ENCODE measurements around the gene CES4A.
A peak's percentile ranks its signal among the peaks of the same experiment; 100 is the strongest.
"Not testable (repeated sequence)": the region's sequence is repeated elsewhere in the genome, so short reads cannot be mapped to it uniquely, and the experiment has no call there.

CES4A gene

DNA sequence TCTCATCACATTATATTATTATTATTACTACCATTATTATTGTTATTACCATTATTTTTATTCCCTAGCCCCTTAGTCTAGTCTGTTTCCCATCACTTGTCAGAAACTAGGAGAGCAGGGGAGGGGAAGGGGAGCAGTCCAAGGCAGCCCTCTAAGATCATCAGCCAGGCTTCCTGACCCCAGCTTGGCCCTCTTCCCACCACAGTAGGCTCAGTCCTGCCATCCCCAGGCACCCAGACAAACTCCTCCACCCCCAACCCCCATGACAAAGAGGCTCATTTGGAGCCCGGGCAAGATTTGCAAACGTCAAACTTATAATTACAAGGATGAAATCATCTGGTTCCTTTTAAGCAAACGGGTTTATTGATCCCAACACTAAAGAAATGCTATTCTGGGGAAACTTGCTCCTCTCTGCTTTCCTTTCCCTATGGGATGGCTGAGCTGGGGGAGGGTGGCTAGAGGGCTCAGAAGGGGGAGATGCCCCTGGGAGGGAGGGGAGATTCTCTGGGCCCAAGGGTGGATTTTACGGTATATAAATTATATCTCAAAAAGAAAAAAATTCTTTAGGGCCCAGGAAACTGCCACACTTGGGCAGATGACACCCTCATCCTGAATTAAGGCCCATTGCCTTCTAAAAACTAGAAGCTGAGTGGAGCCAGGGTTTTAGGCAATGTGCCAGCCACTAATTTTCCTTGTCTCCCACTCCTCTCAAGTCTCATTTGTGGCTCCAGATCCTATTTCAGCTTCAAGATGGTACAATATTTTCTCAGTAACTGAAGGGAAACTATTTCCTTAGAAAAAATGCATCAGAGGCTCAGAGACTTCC is 36.2 kb downstream of the CES4A start:
- no peak for DNase-seq

DNA sequence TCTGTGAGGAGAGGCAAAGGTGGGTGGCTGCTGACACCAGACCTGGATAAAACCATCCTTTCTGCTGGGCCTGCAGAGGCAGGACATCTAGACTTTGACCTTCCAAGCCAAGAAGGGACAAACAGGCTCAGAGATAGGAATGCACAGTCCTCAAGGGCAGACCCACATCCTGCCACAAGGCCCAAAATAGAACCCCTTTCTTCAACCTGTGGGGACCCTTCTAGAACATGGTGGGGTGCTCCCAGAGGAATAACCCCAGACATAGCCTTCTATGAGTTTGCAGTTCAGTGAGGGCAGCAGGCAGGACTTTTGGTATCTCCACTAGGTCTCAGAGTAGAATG is 36.8 kb downstream of the CES4A start:
- no peak for DNase-seq

DNA sequence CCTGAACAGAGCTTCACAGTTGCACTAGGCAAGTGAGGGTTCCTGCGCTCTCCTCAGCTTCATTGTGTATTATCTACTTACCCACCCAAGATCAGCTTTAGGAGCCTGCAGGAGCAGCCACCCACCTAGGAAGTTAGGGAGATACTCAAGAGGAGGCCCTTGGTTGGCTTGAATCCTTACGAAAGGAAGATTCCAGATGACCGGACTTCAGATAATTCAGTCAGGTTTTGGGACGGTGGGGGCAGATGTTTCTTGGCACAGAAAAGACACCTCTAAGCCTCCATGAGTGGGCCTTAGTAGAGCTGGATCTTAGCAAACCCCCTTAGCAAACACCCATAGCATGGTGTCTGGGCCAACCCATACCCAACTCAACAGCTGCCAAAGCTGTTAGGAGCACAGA is 38.2 kb downstream of the CES4A start:
- DNase-seq, result no peak

DNA sequence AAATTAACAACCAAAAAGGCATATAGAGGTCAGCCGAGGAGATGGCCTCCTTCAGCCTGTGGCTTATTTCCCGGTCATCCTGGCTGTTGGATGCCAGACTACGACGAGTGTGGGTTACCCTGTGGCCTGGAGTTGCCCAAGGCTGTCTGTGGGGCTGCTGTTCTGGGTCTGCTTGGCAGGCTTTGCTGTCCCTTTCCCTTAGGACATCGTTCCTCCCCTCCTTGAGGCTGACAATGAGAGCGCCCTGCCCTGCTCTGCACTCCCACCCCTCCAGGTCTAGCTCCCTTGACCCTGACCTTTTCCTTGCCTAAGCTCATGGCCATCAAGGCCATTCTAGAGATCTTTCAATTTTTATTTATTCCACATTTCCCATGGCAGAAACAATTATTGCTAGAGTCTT is 38.7 kb downstream of the CES4A start:
- DNase-seq, result no peak

DNA sequence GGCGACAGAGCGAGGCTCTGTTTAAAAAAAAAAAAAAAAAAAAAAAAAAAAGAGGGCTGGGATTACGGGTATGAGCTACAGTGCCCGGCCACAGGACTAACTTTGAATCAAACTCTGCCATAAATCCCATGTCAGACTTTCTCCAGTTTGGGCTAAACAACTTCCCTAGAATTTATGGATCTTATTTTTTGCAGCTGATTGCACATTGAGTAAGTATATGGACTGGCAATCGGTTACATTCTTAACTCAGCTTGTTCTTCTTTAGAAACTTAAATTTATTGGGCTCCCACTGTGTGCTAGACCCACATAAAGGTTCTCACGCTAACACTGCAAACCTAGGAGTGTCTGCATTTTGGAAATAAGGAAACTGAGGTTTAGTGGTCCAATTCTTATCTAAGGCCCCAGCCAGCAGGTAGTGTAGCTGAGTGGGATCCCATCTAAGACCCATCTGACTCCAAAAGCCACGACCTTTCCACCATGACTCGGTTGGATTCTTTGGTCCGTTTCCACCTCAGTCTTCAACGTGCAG is 39.8 kb downstream of the CES4A start:
- DNase-seq, result no peak

DNA sequence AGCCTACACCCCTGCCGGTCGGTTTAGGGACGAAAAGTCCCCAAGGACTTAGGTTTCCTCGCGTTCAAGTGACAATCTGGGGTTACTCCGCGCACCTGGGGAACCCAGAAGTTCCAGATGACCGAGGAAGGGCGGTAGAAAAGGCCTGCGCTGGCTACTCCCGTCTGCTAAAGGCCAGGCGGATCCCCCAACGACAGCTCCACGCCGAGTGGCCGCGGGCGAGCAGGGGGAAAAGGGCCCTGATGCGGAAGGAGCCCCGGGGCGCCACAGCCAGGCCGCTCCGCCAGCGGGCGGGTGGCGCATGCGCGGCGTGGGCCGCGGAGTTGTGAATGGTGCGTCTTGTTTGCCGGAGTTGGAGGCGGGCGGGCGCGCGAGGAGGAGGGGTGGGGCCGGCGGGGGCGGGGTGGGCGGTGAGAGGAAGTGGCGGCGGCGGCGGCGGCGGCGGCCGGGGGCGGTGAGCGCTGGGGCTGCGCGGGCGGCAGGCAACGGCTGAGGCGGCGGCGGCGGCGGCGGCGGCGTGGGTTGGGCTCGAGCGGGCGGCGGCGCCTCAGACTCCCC is 40.4 kb downstream of the CES4A start, which contains the start of gene CBFB:
CBFB (plus strand) TSS at position 454 of the 558 bp plus-strand sequence. CDS start 259 bp downstream, outside the sequence.
- peak; percentile 78 to 88 for DNase-seq

DNA sequence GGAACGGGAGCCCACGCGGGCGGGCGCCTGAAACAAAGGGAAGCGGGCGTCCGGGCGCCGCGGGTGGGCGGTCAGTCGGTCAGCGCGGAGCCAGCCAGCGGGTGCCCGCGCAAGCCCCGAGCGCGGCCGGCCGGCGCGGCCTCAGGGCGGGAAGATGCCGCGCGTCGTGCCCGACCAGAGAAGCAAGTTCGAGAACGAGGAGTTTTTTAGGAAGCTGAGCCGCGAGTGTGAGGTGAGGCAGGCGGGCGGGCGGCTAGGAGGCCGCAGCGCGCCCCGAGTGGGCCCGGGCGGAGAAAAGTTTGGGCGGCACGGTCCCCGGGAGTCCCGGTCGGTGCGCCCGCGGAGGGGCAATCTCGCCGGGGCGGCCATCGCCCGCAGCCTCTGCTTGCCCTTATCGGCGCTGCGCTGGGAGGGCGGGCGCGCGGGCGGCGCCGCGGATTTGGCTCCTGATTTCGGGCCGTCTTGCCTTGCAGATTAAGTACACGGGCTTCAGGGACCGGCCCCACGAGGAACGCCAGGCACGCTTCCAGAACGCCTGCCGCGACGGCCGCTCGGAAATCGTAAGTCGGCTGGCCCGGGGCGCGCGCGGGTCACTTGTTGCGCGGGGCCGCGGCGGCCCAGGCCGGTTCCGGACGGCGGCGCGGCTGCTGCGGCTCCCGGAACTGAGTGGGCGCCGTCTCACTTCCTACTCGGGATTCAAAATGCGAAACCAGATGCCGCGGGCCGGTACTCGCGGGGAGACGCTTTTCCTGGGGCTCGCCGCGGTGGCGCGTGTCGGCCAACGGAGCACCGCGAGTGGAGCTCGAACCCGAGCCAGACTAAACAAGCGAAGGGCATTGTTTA is 41.1 kb downstream of the CES4A start:
- DNase-seq, result peak; percentile 59 to 61

DNA sequence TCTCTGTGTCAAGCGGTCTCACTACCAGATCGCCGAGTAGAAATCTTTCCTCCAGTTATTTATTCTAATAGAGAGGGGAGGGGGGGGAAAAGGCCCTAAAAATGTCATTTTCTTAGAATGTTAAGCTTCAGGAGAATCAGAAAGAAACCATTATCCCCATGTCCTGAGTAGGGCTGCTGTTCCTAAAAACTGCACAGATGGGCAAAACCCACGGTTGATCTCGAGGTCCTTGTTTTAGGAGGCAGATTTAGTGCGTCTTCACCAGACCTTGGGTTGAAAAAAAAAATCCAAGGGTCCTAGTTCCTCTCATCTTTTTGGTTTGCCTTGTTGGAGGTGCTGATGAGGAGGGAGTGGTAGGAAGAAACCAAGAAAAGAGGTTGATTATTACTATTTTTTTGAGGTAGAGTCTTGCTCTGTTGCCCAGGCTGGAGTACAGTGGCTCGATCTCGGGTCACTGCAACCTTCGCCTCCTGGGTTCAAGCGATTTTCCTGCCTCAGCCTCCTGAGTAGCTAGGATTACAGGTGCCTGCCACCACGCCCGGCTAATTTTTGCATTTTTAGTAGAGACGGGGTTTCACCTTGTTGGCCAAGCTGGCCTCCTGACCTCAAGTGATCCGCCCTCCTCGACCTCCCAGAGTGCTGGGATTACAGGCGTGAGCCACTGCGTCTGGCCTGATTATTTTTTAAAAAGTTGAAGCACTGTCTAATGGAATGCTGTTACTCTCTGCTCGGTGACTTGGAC is 42.0 kb downstream of the CES4A start:
- peak in 1 of 2 donors; percentile 20 for DNase-seq

DNA sequence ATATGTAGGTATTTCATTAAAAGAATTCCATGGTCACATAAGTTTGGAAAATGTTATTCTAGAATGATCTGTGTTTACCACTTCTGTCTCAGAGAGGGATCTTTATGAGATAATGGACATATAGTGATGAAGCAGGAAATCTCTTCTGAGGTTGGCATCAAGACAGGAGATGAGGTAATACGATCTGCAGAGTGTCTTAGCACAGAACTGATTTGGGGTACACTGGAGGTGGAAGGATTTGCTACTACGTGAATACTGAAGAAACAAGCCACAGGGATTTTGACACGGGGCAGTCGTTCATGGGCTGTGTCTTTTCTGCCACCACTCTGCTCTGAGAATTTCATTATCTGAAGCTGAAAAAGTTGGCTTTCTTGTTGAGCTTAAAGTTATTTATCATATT is 46.1 kb downstream of the CES4A start:
- no peak for DNase-seq

DNA sequence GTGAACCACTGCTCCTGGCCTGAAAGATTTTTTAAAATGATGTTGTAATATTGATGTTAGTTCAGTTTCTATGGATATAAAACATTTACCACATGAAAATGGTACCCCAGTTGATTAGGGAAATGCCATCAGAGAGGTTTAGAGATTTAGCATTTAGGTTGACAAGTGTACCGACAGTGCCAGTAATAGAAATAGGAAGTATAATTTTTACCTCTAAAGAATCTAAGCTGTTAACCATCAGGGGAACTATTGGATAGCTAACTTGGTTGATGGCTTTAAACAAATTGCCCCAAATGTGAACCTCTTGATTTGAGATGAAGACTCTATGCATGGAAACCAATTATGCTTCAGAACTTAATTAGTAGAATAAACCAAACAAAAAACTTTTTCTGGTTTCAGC is 47.0 kb downstream of the CES4A start:
- no peak for DNase-seq

DNA sequence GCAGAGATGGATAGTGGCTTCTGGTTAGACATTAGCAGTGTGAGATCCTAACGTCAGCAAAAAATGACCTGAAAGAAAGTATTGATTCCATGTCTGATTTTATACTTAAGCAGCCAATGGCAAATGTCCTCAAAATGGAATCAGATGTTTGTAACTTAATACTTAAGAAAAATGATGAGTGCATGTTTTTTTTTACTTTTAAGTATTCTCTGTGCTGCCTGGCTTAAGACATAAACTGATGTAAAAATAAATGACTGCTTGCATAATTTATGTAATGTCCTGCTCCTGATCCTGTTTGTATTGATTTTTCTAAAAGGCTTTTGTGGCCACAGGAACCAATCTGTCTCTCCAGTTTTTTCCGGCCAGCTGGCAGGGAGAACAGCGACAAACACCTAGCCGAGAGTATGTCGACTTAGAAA is 47.9 kb downstream of the CES4A start:
- DNase-seq, result no peak

DNA sequence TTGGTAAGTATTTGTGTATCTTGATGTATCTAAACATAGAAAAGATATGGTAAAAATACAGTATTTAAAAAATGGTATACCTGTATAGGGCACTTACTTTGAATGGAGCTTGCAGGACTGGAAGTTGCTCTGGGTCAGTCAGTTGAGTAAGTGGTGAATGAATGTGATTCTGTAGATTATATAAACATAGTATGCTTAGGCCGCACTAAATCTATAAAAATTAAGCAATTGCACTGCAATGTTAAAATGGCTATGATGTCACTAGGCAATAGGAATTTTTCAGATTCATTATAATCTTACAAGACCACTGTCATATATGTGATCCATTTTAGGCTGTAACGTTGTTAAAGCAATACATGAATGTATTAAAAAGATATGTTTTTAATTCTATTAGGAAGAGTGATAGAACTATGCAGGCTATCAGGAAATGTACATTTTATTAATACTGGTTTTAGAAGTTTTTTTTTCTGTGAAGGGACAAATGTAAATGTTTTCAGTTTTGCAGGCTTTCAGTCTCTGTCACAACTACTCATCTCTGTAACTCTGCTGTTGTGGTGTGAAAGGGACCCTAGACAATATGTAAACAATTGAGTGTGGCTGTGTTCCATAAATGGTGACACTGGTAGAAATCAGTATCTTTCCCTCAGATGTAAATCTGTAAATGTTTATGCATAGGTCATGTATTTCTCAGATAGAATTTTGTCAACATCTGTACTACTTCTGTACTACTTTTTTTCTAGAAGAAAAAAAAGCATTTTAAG is 51.1 kb downstream of the CES4A start:
- no peak for DNase-seq

DNA sequence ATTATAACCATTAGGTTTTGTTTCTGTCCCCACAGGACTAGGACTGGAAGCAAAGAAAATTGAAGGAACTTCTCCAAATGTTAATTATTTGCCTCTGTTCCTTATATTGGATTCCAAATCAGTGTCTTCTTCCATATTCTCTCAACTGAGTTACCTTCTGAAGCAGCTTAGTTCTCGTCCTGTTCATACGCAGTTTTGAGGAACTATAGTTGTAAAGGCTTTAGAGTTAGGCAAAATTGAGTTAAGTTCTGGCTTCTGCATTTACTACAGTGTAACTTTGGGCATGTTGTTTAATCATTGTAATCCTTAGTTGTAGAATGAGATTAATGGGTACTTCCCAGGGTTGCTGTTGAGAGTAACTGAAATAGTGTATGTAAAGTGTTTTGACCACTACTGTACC is 51.8 kb downstream of the CES4A start:
- DNase-seq, result peak; percentile 25 to 38

DNA sequence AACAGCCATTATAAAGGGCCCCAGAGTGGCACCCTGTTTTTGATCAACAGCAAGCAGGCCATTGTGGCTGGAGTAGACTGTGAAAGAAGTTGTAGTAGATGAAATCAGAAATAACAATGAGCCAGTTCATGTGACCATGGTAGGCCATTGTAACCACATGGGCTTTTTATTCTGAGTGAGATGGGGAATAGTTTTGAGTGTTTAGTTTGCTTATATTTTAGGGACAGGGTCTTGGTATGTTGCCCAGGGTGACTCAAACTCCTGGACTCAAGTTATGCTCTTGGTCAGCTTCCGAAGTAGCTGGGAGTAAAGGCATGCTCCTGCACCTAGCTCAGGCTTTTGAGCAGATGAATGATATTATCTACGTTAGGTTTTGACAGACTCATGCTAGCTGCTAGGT is 52.5 kb downstream of the CES4A start:
- no peak for DNase-seq

DNA sequence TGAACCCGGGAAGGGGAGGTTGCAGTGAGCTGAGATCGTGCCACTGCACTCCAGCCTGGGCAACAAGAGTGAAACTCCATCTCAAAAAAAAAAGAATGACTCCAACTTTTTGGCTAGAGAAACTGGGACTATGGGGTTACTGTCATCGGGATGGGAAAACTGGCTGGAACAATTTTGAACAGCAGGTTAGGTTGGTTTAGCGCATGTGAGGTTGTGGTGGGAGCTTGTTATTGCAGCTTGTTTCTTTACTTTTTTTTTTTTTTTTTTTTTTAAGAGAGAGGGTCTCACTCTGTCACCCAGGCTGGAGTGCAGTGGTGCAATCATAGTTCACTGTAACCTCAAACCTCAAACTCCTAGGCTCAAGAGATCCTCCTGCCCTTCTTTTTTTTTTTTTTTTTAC is 53.1 kb downstream of the CES4A start:
- not testable (repeated sequence) for DNase-seq

DNA sequence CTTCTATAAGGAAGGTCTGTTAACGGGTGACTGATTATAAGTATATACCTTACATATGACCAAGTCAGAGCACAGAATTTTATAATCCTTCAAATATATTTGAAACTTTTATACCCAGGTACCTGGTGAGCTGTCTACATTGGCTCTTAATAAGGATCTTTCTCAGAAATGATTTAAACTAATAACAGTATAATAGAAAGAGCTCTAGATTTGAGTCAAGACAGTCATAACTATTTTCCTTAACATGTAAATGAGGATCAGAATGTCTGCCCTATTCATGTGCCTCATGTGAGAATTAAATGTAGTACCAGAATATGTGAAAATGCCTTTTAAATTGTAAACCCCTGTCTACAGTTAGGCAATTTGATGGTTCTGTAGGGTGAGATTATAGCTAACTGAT is 55.0 kb downstream of the CES4A start:
- DNase-seq, result no peak

DNA sequence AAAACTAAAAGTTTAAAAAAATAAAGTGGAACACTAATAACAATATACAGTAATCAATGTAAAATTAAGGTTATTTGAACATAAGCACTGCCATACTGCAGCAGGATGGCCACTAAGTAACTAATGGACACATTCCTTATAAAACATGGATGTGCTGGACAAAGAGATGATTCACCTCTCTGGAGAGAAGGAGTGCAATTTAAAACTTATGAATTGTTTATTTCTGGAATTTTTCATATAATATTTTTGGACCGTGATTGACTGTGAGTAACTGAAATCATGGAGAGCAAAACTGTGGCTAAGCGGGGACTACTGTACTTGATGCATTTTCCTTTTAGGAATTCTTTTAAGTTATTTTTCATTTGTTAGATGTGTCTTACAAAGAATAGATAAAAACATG is 62.4 kb downstream of the CES4A start:
- DNase-seq, result no peak

DNA sequence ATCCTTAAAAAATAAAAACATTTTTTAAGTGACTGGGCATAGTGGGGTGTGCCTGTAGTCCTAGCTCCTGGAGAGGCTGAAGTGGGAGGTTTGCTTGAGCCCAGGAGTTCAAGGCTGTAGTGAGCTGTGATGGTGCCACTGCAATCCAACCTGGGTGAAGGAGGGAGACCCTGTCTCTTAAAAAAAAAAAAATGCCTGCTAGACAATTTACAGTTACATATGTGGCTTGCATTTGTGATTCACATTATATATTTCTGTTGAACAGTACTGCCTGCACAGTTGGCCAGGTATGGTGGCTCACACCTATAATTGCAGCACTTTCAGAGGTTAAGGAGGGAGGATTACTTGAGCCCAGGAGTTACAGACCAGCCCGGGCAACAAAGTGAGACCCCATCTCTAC is 64.0 kb downstream of the CES4A start:
- DNase-seq, result no peak

DNA sequence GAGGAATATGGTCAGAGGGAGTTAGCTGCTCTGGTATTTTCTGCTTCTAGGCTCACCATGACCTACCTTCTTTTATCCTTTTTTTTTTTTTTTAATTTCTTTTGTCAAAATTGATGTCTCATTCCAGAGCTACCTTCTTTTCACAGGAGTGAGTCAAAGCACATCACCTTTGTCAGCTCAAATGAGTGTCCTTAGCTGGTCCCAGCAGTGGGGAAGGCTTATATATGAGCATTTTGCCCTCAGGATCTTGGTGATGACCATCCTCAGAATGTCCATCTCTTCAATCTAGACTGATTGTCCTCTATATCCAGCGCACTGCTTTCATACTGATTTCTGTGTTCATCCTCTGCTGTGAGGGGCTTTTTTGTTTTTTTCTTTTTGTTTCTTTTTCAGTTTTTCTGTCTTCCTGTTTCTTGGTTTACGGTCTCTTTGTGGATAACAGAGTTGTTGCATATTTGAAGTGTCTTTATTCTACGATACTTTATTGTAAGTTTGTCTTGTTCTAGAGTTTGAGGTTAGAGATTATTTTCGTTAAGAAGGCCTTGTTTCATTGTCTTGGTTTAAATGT is 65.5 kb downstream of the CES4A start:
- no peak for DNase-seq

DNA sequence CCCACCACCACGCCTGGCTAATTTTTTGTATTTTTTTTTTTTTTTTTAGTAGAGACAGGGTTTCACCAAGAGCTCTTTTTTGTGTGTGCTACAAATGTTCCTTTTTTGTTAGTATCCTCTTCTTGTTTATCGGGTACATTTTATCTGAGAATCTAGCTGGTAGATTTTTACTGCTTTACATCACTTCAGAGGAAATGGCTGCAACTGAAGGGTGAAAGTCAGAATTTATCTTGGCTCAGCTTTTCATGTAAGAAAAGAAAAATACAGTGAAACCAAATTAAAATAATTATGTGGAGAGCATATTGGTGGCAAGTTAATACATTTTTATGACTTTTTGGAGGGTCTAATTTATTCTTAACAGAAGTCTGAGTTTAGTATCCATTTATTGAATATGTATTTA is 66.5 kb downstream of the CES4A start:
- DNase-seq, result no peak

DNA sequence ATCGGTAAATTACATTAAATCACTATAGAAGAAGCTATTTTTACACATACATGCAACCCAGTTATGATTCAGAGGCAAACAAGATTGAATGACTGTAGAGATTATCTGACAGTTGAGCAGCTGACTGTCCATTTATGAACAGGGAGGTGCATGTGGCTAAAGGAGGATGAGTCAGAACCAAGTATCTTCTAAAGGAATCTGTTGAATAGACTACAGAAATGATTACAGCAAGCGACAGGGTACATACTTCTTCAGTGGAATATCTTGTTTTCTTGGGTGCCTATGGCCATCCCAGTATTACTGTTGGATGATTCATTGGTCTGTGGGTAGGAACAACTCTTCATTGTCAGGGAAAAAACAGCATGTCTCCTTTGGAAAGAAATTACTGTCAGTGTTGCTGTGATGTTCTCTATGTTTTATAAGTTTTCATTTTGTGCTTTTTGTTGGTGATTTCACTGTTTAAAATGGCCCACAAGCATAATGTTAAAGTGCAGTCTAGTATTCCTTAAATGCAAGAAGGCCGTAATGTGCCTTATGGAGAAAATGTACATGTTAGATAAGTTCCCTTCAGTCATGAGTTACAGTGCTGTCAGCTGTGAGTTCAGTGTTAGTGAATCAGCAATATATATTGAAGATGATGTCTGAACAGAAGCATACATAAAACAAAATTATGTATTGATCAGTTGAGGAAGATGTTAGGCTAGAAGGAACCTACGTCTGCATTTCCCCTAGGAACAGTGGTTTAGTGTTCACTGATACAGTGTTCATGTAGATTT is 67.5 kb downstream of the CES4A start:
- peak; percentile 46 to 79 for DNase-seq

All from inflammatory macrophage treated with lipopolysaccharide for 1 hour (primary cell).